Right ventricle myocardium superior (tissue), 1 donor: ENCODE measurements around the gene TUBA3E. TPM values are rescaled to one million over a fixed set of nuclear protein-coding genes. Genes with fewer than 3 reads are reported as not detected.
"Not testable (repeated sequence)": the region's sequence is repeated elsewhere in the genome, so short reads cannot be mapped to it uniquely, and the experiment has no call there.

Source experiments
- ATAC-seq: fragments of 200-7000 bp; cut with Tn5 transposase; one replicate; pipeline ENCODE4 v1.9.1; 2020; ENCODE audit warnings: mild to moderate bottlenecking; ENCODE audit not compliant: poor library complexity
- DNase-seq: peaks from one replicate; pipeline ENCODE4 v3.0.0-alpha.2; 2020
- intact Hi-C: fragments of 100-400 bp; cut with DNase I; formaldehyde crosslinking; loops from one replicate; pipeline ENCODE4 v1.11.2; 2022
- total RNA-seq: library from RNA; stranded (reverse); fragmentation: NEBNext Ultra II Directional; extraction: Animal tissue kit (Norgen Biotek cat#: 25700); gene quantifications from one replicate; pipeline ENCODE4 v1.2.1, GENCODE V29; 2021
- donor health status: DM: no; HTN: yes; CAD: no; lungs with severe emphysema.

TUBA3E gene
- total RNA-seq, 1 donor from 2014 or later, result 69.5 TPM

DNA sequence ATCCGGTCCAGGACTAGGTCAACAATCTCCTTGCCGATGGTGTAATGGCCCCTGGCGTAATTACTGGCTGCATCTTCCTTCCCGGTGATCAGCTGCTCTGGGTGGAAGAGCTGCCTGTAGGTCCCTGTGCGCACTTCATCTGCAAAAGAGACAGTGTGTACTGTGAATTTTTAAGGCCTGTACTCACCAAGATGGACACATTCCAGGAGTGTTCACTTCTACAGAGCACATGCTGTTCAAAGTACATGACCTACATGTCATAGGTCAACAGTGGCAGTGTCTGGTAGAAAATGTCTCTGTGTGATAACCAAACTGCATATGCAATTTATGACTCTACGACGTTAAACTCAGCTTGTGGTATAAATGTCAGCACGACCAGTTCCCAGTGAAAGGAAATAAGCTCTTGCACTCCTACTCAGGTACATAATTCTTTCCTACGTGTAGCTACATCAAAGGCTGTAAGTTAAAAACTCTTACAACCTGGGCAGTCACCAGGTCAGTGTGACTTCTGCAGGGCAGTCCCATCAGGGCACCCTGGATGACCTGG lies 3.1 kb downstream of the TUBA3E start:
- peak; percentile 80 for ATAC-seq
- intact Hi-C loops, result not testable (repeated sequence)

GRCh38 chr2:130193824-130194223 lies 4.4 kb downstream of the TUBA3E start:
- DNase-seq, intact Hi-C loops, ATAC-seq: not testable (repeated sequence)

More for the DNA sequence above, 3.1 kb downstream of the TUBA3E start:
- not testable (repeated sequence) for DNase-seq

DNA sequence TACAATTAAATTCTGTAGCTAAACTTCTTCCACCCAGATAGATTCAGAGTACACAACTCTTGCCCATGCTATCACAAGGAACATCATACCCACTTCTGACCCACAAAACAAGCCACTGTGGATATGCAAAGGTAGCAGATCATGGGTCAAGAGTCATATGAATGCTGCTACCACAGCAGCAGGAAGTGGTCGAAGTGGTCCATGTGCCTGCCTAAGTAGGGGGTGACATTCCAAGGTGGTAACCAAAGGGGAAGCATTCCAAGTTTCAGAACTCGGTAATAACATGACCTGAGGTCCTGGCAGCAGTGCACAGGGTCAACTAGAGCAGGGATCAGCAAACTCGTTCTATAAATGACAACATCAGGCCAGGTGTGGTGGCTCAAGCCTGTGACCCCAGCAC lies 5.8 kb downstream of the TUBA3E start:
- intact Hi-C loops, ATAC-seq, DNase-seq: not testable (repeated sequence)

DNA sequence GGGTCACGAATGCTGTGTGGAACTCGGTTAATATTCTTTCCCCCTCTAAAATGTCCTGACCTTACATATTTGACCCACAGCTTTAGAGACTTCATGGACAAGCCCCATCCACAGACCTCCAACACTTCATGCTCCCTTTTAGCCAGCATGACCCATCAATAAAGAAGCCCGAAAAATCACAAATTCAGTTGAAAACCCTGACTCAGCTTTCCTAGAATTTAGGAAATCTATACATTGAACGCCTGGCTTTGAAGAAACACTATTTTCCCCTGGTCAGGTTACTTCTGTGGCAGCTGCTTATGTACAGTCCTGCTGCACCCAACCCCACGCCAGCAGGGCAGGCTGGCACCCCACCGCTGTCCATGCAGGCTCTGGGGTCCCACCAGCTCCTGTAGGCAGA lies 6.9 kb downstream of the TUBA3E start:
- ATAC-seq, intact Hi-C loops, DNase-seq: not testable (repeated sequence)

- ATAC-seq (no peak), DNase-seq (no peak)
- intact Hi-C loops, result no loop called here
These were observed 8.0 kb downstream of the TUBA3E start for GRCh38 chr2:130190237-130190636.

GRCh38 chr2:130188958-130189357 lies 9.3 kb downstream of the TUBA3E start:
- ATAC-seq, result not testable (repeated sequence)
- intact Hi-C loops, result loop anchor here (10.0 kb wide), 1 partner anchor 146 kb away; no protein-coding TSS in a partner anchor

DNA sequence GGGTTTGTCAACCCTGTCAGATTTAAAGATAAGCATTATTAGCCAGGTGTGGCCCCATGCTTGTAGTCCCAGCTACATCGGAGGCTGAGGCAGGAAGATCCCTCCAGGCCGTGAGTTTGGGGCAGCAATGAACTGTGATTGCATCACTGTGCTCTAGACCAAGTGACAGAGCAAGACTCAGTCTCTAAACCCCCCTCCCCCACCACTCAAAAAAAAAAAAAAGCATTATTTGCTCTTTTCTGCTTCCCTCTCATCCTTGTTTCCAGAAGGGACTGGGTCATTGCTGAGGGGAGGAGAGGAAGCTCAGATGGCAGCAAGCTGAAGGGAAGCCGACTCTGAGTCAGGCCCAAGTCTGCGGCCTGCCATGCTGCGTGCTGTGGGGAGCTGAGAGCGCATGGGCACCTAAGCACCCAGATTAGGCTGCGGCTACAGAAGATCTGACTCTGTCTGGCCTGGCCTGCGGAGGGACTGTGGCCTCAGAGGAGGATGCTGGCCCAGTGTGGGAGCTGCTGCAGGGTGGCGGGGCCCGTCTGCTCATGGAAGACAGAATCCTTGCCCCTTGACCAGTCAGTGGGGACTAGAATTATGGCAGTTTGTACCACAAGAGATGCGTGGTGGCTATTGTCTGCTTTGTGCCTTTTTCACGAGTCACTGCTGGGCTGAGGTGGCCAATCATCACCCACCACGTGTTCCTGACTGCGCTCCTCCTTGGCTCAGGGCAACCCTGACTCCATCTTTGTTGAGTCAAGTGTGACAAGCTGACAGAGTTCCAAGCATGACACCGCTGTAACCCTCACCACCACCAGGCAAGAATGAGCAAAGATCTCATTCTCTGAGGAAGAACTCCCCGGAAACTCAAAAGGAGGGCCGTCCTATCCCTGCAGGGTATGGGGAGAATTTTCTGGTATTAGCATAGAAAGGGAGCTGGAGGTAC lies 10.1 kb downstream of the TUBA3E start:
- intact Hi-C loops, result loop anchor here (10.0 kb wide), 1 partner anchor 147 kb away; no protein-coding TSS in a partner anchor
- not testable (repeated sequence) for DNase-seq, ATAC-seq

More at GRCh38 chr2:130188958-130189357, 9.3 kb downstream of the TUBA3E start:
- DNase-seq, result not testable (repeated sequence)

DNA sequence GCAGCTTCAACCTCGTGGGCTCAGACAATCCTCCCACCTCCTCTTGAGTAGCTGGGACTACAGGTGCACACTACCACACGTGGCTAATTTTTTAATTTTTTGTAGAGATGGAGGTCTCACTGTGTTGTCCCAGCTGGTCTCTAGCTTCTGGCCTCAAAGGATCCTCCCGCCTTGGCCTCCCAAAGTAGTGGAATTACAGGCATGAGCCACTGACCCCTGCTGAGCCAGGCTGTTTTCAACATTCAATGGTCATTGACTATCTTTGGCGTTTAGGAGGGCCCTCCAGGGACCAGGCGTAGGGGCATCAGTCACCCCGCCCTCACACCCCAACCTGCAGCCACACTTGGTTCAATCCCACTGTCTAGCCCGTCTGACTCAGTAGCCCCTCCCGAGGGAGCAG lies 11.0 kb downstream of the TUBA3E start:
- no peak for DNase-seq
- intact Hi-C loops, result loop anchor here (10.0 kb wide), 1 partner anchor 148 kb away; no protein-coding TSS in a partner anchor
- ATAC-seq, result no peak

GRCh38 chr2:130186391-130186790 lies 11.8 kb downstream of the TUBA3E start:
- intact Hi-C loops, result loop anchor here (10.0 kb wide), 1 partner anchor 148 kb away; no protein-coding TSS in a partner anchor
- ATAC-seq, result no peak
- no peak for DNase-seq

DNA sequence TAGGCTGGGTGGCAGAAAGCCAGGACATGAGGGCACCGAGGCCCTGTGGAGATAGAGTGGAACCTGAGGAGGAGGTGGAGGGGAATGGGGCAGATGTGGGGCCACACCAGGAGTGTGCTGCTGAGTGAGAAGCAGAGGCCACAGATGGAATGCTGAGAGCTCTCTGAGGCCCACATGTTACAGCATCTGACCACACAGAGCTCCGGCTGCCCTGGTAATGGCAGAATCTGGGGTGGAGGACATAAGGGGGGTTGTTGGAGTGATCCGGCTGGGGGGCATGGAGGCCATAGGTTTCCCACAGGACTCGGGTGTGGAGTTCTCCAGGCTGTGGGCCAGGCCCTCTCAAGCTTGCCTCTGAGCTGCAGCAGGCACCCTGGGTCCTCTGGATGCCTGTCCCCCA lies 12.3 kb downstream of the TUBA3E start:
- intact Hi-C loops, result loop anchor here (10.0 kb wide), 1 partner anchor 149 kb away; no protein-coding TSS in a partner anchor
- no peak for DNase-seq

GRCh38 chr2:130185436-130185835 lies 12.8 kb downstream of the TUBA3E start:
- intact Hi-C loops, result loop anchor here (10.0 kb wide), 1 partner anchor 149 kb away; no protein-coding TSS in a partner anchor
- no peak for DNase-seq
- ATAC-seq, result no peak

More for the DNA sequence above, 12.3 kb downstream of the TUBA3E start:
- ATAC-seq, result no peak

DNA sequence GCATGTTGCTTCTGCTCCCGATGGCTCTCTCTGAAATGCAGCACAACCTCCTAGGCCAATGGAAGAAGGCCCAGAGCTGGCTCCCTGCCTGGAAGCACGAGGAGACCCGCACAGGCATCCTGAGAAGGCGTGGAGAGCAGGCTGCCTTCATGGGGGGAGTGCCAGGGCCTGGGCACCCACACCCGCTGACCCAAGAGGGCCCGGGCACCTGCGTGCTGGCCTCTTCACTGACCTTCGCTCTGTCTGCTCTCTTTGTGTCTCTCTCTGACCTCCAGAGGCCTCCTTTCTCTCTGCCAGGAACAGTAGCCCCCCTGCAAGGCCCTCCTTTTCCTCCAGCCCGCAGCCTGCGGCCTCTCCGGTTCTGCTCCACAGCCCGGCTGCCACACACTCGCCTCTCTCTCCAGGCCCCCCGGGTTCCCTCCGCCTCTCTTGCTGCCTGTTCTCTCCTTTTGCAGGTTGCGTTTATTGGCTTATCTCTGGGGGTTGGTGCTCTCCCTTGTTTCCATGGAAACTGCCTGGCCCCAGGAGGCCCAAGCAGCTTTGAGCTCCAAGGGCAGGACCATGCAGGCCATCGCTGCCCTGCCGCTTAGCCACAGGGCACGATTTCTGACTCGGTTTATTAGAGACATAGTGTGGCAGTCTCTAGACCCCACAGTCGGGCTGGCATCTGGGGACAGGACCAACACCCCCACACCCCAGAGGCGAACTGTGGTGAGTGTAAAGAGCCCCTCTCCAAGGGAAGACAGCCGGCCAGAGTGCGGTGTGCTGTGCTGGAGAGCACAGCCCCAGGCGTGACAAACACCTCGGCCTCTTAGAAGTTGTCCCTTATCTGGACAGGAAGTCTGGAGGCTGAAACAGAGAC lies 14.5 kb downstream of the TUBA3E start:
- DNase-seq, result peak; percentile 73
- no peak for ATAC-seq
- intact Hi-C loops, result loop anchor here (10.0 kb wide), 1 partner anchor 151 kb away; no protein-coding TSS in a partner anchor

GRCh38 chr2:130182826-130183511 lies 15.3 kb downstream of the TUBA3E start:
- not testable (repeated sequence) for DNase-seq, ATAC-seq
- intact Hi-C loops, result loop anchor here (10.0 kb wide), 1 partner anchor 152 kb away; no protein-coding TSS in a partner anchor

DNA sequence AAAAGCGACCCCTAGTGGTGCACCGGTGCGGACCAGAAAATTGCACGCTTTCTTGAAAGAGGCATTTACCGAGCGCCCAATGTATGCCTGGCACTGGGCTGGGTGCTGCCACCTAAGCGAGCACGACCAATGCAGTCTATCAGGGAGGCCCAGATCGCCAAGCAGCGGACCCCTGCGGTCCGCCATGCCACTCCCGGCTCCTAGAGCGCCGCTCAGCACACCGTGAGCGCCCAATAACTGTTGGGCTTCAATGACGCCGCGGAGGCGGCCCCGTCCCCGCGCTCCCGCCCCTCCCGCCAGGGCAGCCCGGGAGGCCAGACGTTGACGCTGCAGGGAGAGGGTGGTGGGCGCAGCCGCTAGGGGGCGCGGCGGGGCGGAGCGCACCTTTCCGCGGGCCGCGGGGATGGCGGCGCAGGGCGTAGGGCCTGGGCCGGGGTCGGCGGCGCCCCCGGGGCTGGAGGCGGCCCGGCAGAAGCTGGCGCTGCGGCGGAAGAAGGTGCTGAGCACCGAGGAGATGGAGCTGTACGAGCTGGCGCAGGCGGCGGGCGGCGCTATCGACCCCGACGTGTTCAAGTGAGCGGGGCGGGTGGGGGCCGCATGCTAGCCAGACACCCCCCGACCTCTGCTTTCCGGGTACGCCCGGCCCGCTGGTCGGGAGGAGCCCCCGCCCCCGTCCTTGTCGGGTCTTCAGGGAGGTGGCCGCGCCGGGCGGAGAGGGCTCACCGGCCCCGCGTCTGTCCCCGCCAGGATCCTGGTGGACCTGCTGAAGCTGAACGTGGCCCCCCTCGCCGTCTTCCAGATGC lies 16.2 kb downstream of the TUBA3E start, which contains the start of gene MZT2B:
Gene MZT2B (plus strand): TSS at position 383 of the 803 bp plus-strand sequence. CDS start 21 bp downstream, at position 404.
- intact Hi-C loops, result loop anchor here (10.0 kb wide), 1 partner anchor 153 kb away; no protein-coding TSS in a partner anchor
- ATAC-seq, result peak; percentile 91

DNA sequence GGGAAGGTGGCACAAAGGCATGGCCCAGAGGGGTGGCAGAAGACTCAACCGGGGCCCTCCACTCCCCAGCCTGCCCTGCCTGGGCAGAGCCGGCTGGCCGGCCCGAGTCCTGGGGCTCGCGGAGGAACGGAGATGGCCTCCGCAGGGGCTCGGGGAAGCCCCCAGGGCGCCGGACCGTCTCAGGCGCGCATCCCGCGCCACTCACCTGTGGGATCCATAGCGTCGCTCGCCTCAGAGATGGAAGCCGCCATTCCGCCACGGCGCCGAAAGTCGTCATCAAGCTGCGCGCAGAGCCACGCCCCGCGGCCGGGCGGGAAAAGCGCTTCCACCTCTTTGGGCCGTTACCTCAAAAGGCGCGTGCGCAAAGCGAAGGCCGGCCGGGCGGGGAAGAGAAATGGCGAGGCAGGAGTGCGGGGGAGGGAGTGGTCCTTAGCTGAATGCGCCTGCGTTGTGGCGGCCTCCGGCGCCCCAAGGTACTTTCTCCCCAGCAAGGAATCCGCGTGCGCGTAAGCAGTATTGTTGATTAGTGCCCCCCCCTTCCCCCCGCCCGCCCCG lies 16.8 kb downstream of the TUBA3E start, which contains the start of gene SMPD4:
Gene SMPD4 (minus strand): TSS at position 278 of the 555 bp plus-strand sequence. CDS start 5,010 bp downstream, outside the sequence.
- ATAC-seq, result peak; percentile 95
- peak; percentile 99 for DNase-seq
- intact Hi-C loops, result loop anchor here (10.0 kb wide), 1 partner anchor 153 kb away; no protein-coding TSS in a partner anchor

More for the DNA sequence above, 16.2 kb downstream of the TUBA3E start, which contains the start of gene MZT2B:
- peak; percentile 93 for DNase-seq
